A673 (cell line): Measurements from ENCODE around the gene GAS7.

ENCODE experiments used
- CTCF ChIP-seq: fragments of 300-800, 200-600 bp; sonication (generic); conservative IDR thresholded peaks from 2 replicates; pipeline ENCODE4 v1.5.1; 2017; ENCODE audit warnings: low read depth, mild to moderate bottlenecking, antibody characterized with exemption, low read length, moderate library complexity, mixed read lengths
- EZH2 ChIP-seq: fragments of 200-600 bp; sonication (generic); IDR thresholded peaks from 2 replicates; pipeline ENCODE4 v1.6.1; 2017; ENCODE audit warnings: borderline replicate concordance, low read depth, mild to moderate bottlenecking, mixed read lengths, antibody characterized with exemption, low read length; ENCODE audit not compliant: poor library complexity, severe bottlenecking

- TF ChIP-seq CTCF (no peak), EZH2 (no peak)
Measured at GRCh38 chr17:10046786-10047785, 151.3 kb downstream of the GAS7 start.
